ENCODE data around the gene KYNU.
"Not testable (repeated sequence)": the region's sequence is repeated elsewhere in the genome, so short reads cannot be mapped to it uniquely, and the experiment has no call there.

GRCh38 chr2:143074913-143075312 is 197.4 kb downstream of the KYNU start:
- not testable (repeated sequence) for TF ChIP-seq EZH2 (IDR thresholded peaks at IDR 0.05; ENCODE audit: borderline replicate concordance, low read length); CTCF (IDR thresholded peaks at IDR 0.05; ENCODE audit: low read length)
